Measurements from ENCODE around the gene DCTN3. TPM values are rescaled to one million over a fixed set of nuclear protein-coding genes. Genes with fewer than 3 reads are reported as not detected.

The DCTN3 gene
- total and polyA plus RNA-seq, 10 of the 15 experiments (the other 5 are each of a cell fraction or from before 2014, with no cell fraction given): 19.0 to 120 (median 71.8) TPM

DNA sequence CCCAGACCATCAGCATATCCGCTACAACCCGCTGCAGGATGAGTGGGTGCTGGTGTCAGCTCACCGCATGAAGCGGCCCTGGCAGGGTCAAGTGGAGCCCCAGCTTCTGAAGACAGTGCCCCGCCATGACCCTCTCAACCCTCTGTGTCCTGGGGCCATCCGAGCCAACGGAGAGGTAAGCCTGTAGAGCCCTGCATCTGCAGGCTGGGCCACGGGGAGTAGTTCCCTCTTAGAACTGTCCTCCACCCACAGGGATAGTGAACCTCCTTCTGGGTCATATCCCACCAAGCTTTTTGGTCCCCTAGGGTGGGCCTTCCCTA lies 26.7 kb upstream of the DCTN3 start:
- Histone ChIP-seq H4K20me1 (ENCODE audit: control insufficient read depth, insufficient read depth) (no peaks in the 10 kb centered on the region; the same call in 1 of the 2 replicates), H3K79me2 (ENCODE audit: control insufficient read depth, insufficient read depth, low read length) (peaks cover 17% of the 10 kb centered on the region), H2AFZ (ENCODE audit: control insufficient read depth, low read depth, low read length) (peak overlapping the region; percentile 99), H3K9ac (ENCODE audit: control insufficient read depth, insufficient read depth, low read length) (peak overlapping the region; percentile 92), H3K4me1 (ENCODE audit: control insufficient read depth, insufficient read depth, low read length) (peaks cover 14% of the 10 kb centered on the region), H3K27ac (ENCODE audit: control insufficient read depth, insufficient read depth) (peak overlapping the region; percentile 78), H3K4me3 (peak overlapping the region; percentile 74), H3K9me3 (replicated peaks; ENCODE audit: control insufficient read depth, insufficient read depth, low read length) (no peaks in the 10 kb centered on the region), H3K4me2 (ENCODE audit: control insufficient read depth, insufficient read depth) (peak overlapping the region; percentile 99), H3K36me3 (ENCODE audit: control insufficient read depth in 2 of 2, insufficient read depth in 2 of 2, low read length in 1 of 2) (peaks cover 2 to 13% of the 10 kb centered on the region in 2 experiments; a peak in 3 of 4 replicates), H3K27me3 (replicated peaks in 1 of 2; ENCODE audit: control insufficient read depth in 2 of 2, insufficient read depth in 2 of 2, low read length in 1 of 2) (no peaks in the 10 kb centered on the region)
- RAD21 ChIA-PET (ENCODE audit: unreplicated experiment): interaction anchor here (0.5 to 3.0 kb wide), 3 partner anchors 9 to 38 kb away, joined by 3 to 14 read pairs (median 5); partner anchors contain the start of gene SIGMAR1
- ATAC-seq (no peak), FAIRE-seq (no peak), DNase-seq (ENCODE audit: low read depth, low spot score) (no peak)
- intact Hi-C loops (cut with micrococcal nuclease; ENCODE audit: unreplicated experiment) (no loop called here), in situ Hi-C loops (cut with MboI) (no loop called here)
- no TSS peak for BruUV-seq (replicated peaks)
- TF ChIP-seq PAX8 (IDR thresholded peaks at IDR 0.05) (no peak), NR2C1 (IDR thresholded peaks at IDR 0.05) (no peak), STAT1 (conservative IDR thresholded peaks at IDR 0.05) (no peak), HDAC2 (IDR thresholded peaks at IDR 0.05) (no peak), TAF1 (IDR thresholded peaks at IDR 0.05; ENCODE audit: borderline replicate concordance, low read depth, low read length) (no peak), CHD1 (IDR thresholded peaks at IDR 0.05; ENCODE audit: low read depth, low read length) (no peak), NFYB (IDR thresholded peaks at IDR 0.05; ENCODE audit: insufficient read depth, low read depth, low read length) (no peak), CREM (IDR thresholded peaks at IDR 0.05; ENCODE audit: low read depth) (no peak)
- TF ChIP-seq, protein P1, sequence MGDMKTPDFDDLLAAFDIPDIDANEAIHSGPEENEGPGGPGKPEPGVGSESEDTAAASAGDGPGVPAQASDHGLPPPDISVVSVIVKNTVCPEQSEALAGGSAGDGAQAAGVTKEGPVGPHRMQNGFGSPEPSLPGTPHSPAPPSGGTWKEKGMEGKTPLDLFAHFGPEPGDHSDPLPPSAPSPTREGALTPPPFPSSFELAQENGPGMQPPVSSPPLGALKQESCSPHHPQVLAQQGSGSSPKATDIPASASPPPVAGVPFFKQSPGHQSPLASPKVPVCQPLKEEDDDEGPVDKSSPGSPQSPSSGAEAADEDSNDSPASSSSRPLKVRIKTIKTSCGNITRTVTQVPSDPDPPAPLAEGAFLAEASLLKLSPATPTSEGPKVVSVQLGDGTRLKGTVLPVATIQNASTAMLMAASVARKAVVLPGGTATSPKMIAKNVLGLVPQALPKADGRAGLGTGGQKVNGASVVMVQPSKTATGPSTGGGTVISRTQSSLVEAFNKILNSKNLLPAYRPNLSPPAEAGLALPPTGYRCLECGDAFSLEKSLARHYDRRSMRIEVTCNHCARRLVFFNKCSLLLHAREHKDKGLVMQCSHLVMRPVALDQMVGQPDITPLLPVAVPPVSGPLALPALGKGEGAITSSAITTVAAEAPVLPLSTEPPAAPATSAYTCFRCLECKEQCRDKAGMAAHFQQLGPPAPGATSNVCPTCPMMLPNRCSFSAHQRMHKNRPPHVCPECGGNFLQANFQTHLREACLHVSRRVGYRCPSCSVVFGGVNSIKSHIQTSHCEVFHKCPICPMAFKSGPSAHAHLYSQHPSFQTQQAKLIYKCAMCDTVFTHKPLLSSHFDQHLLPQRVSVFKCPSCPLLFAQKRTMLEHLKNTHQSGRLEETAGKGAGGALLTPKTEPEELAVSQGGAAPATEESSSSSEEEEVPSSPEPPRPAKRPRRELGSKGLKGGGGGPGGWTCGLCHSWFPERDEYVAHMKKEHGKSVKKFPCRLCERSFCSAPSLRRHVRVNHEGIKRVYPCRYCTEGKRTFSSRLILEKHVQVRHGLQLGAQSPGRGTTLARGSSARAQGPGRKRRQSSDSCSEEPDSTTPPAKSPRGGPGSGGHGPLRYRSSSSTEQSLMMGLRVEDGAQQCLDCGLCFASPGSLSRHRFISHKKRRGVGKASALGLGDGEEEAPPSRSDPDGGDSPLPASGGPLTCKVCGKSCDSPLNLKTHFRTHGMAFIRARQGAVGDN (IDR thresholded peaks at IDR 0.05): no peak
- CTCF ChIA-PET: interaction anchor here (0.6 to 5.9 kb wide), 9 partner anchors 11 to 435 kb away, joined by 3 to 103 read pairs (median 7); partner anchors contain the start of gene SIGMAR1
- POLR2A ChIA-PET: interaction anchor here (0.5 to 3.4 kb wide), 3 partner anchors 9 to 405 kb away, joined by 4 to 25 read pairs (median 6); partner anchors contain the start of genes DCTN3 and SIGMAR1
- SMC1A ChIA-PET (ENCODE audit: uncharacterized antibody, unreplicated experiment): interaction anchor here (0.8 to 1.7 kb wide), 6 partner anchors 9 to 18 kb away, joined by 3 to 11 read pairs (median 3); partner anchors contain the start of gene SIGMAR1
- 0% methylated on average over 8 of the region's 8 CpGs for WGBS (ENCODE audit: insufficient coverage, insufficient replicate concordance, low lambda C conversion rate, missing lambda C conversion rate)

All from GM12878 (cell line).